WTC11 (cell line): ENCODE measurements around the gene COA1.

Experiments used
- NR2C2 ChIP-seq: sonication (generic); formaldehyde crosslinking; IDR thresholded peaks from 2 replicates; pipeline ENCODE4 v1.8.0; 2022; ENCODE audit warnings: mild to moderate bottlenecking, missing genetic modification reagents
- TF ChIP-seq, protein P1 (sequence below): fragments of 200-600 bp; IDR thresholded peaks from 2 replicates; pipeline ENCODE4 v1.8.0; 2022; ENCODE audit warnings: antibody characterized with exemption
- TF ChIP-seq, protein P2 (sequence below): sonication (generic); formaldehyde crosslinking; conservative IDR thresholded peaks from 2 replicates; pipeline ENCODE4 v1.8.1; 2022; ENCODE audit warnings: mild to moderate bottlenecking, missing genetic modification reagents
- TF ChIP-seq, protein P3 (sequence below): sonication (generic); formaldehyde crosslinking; IDR thresholded peaks from 2 replicates; pipeline ENCODE4 v1.8.1; 2022; ENCODE audit warnings: low read depth, missing genetic modification reagents, borderline replicate concordance

DNA sequence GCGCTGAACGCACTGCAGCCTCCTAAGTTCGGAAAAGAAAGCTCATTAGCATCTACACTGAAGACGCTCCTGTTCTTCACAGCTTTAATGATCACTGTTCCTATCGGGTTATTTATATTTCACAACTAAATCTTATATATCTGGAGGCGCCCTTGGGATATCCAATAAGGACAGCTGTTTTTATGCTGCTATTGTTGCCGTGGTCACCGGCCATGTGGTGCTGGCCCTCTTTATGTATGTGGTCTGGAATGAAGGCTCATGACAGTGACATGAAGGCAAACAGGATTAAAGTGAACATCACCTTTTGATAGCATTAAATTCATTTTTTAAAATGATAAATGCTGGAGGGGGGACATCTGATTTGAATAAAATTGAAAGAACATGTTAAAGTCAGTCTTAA is 38.0 kb upstream of the COA1 start:
- TF ChIP-seq, protein P1, sequence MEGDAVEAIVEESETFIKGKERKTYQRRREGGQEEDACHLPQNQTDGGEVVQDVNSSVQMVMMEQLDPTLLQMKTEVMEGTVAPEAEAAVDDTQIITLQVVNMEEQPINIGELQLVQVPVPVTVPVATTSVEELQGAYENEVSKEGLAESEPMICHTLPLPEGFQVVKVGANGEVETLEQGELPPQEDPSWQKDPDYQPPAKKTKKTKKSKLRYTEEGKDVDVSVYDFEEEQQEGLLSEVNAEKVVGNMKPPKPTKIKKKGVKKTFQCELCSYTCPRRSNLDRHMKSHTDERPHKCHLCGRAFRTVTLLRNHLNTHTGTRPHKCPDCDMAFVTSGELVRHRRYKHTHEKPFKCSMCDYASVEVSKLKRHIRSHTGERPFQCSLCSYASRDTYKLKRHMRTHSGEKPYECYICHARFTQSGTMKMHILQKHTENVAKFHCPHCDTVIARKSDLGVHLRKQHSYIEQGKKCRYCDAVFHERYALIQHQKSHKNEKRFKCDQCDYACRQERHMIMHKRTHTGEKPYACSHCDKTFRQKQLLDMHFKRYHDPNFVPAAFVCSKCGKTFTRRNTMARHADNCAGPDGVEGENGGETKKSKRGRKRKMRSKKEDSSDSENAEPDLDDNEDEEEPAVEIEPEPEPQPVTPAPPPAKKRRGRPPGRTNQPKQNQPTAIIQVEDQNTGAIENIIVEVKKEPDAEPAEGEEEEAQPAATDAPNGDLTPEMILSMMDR = no peak
- TF ChIP-seq, protein P2, sequence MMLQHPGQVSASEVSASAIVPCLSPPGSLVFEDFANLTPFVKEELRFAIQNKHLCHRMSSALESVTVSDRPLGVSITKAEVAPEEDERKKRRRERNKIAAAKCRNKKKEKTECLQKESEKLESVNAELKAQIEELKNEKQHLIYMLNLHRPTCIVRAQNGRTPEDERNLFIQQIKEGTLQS (CRISPR knock-in tag) = no peak
- TF ChIP-seq NR2C2 (CRISPR knock-in tag) = no peak
- TF ChIP-seq, protein P3, sequence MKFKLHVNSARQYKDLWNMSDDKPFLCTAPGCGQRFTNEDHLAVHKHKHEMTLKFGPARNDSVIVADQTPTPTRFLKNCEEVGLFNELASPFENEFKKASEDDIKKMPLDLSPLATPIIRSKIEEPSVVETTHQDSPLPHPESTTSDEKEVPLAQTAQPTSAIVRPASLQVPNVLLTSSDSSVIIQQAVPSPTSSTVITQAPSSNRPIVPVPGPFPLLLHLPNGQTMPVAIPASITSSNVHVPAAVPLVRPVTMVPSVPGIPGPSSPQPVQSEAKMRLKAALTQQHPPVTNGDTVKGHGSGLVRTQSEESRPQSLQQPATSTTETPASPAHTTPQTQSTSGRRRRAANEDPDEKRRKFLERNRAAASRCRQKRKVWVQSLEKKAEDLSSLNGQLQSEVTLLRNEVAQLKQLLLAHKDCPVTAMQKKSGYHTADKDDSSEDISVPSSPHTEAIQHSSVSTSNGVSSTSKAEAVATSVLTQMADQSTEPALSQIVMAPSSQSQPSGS = no peak
